Ovary (tissue), 9 donors: ENCODE measurements around the gene SORBS1. TPM values are rescaled to one million over a fixed set of nuclear protein-coding genes. Genes with fewer than 3 reads are reported as not detected.

Experiments used
- DNase-seq, 5 donors: peaks; one replicate each; pipeline ENCODE4 v3.0.0-alpha.2; 2019 to 2020
- H3K27ac ChIP-seq, 2 donors: fragments of 200-600 bp; one replicate each; pipeline versions ENCODE4 v1.5.1 to v1.8.0; 2019 to 2022
- H3K27me3 ChIP-seq: fragments of 200-600 bp; one replicate; pipeline ENCODE4 v1.8.0; 2022
- H3K36me3 ChIP-seq: fragments of 200-600 bp; sonication (generic); one replicate; pipeline ENCODE4 v1.5.1; 2019
- H3K4me1 ChIP-seq: one replicate; pipeline ENCODE4 v1.8.1; 2013; ENCODE audit warnings: mild to moderate bottlenecking, moderate library complexity; ENCODE audit not compliant: insufficient read depth
- H3K4me3 ChIP-seq: fragments of 200-600 bp; sonication (generic); one replicate; pipeline ENCODE4 v1.5.1; 2017
- H3K9me3 ChIP-seq, 2 donors: fragments of 200-600 bp in 1 of 2; sonication (generic) in 1 of 2; one replicate each; pipeline versions ENCODE4 v1.5.1 to v1.8.1; 2013 to 2019; ENCODE audit warnings: mild to moderate bottlenecking in 1 of 2, moderate library complexity in 1 of 2
- CTCF ChIP-seq, 3 donors: fragments of 450-650 bp in 2 of 3; fragments of 200-600 bp in 1 of 3; IDR thresholded peaks; one replicate each; pipeline versions ENCODE4 v1.5.1 to v1.8.0; 2016 to 2022; ENCODE audit warnings: antibody characterized with exemption in 3 of 3, mild to moderate bottlenecking in 1 of 3
- EP300 ChIP-seq: sonication (generic); formaldehyde crosslinking; IDR thresholded peaks from one replicate; pipeline ENCODE4 v1.6.1; 2017; ENCODE audit warnings: antibody characterized with exemption
- POLR2A ChIP-seq: fragments of 450-650 bp; IDR thresholded peaks from one replicate; pipeline ENCODE4 v1.6.1; 2017; ENCODE audit warnings: antibody characterized with exemption, mild to moderate bottlenecking, moderate library complexity
- WGBS, 3 donors: extraction: QIAGEN DNeasy Blood & Tissue Kit in 1 of 3; methylation state at CpG; one replicate each; pipeline versions ENCODE4 v1.1.5 to v1.1.7; 2013 to 2017; 5-methylcytosine and 5-hydroxymethylcytosine counted together
- intact Hi-C, 4 donors: fragments of 100-400 bp; cut with DNase I; formaldehyde crosslinking; loops; one replicate each; pipeline versions ENCODE4 v1.11.0 to v1.15.1; 2022 to 2023
- polyA plus RNA-seq, 2 donors: library from polyadenylated mRNA; stranded (reverse); fragments of 200-250 nt in 1 of 2; fragments of 350-450 nt in 1 of 2; fragmentation: Illumina TruSeq in 1 of 2; extraction: RNeasy Lipid Tissue Mini Kit (QIAGEN cat#74804) in 1 of 2; gene quantifications; one replicate each; pipeline ENCODE4 v1.2.3, GENCODE V29; 2013 to 2014
- total RNA-seq, 7 donors: library from RNA; depleted of rRNA in 2 of 7; stranded (reverse); fragments of >200 nt in 2 of 7; fragmentation: NEBNext Ultra II Directional in 3 of 7; extraction: Animal tissue kit (Norgen Biotek cat#: 25700) in 3 of 7; gene quantifications; one replicate each; pipeline versions ENCODE4 v1.1.0 to v1.2.4, GENCODE V29; 2016 to 2023
- donor health status: DM: no; HTN: no; CAD: no; lungs with moderate emphysema.
- donor health status: DM: no; HTN: no; CAD: no.
- donor health status: Bipolar disorder and iron deficiency.
- donor health status: DM: yes; HTN: yes; CAD: no.
- donor health status: DM: no; HTN: no; CAD: no.
- donor health status: DM: yes; HTN: yes; CAD: no.

The SORBS1 gene
- total and polyA plus RNA-seq, 9 donors: 10.7 to 156 (median 20.0) TPM

DNA sequence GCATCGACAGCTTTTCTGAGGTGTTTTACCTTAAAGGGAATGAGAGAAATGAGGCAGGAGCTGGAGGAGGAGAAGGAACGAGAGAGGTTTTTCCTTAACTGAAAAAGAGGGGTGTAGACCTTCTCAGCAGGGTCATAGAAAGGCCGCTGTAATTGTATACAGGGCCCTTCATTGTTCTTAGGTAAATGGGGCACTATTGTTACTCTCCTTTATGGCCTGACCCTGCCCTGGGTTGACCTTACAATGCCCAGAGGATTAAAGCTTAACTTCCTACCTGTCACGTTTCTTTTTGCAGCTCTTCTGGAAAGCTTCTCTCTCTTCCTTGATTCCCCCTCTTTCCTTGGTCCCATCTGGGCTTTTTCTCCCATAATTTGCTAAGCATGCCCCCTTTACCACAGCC lies 256.7 kb downstream of the SORBS1 start:
- WGBS, 3 donors: 88 to 93% (median 93%) methylated on average over 4 of the region's 4 CpGs

DNA sequence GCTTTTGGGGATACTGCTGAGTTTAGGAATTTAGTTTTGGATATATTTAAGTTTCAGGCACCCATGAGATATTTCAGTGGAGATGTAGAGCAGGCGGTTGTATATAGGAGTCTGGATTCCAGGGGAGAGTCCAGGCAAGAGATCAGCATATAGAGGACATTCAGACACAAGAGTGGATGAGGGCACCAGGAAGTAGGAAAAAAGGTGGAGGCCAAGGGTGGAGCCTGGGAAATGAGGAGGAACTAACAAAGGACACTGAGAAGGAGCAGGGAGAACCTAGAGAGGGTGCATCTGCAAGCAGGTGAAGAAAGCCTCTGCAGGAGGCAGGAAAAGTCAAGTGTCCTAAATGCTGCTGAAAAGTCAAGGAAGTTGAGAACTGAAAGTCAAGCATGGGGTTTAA lies 257.2 kb downstream of the SORBS1 start:
- Histone ChIP-seq H3K4me3 (no peak overlapping the region), H3K27me3 (no peaks in the 10 kb centered on the region), H3K27ac (no peak overlapping the region), H3K4me1 (no peaks in the 10 kb centered on the region), H3K9me3 (no peaks in the 10 kb centered on the region), H3K36me3 (no peaks in the 10 kb centered on the region)
- 86 to 97% (median 90%) methylated on average over 1 of the region's 1 CpG for WGBS, 3 donors
- TF ChIP-seq EP300 (no peak), CTCF (IDR thresholded peaks at IDR 0.05) (no peak), POLR2A (no peak)
- no peak for DNase-seq
- intact Hi-C loops: no loop called here

More for the DNA sequence above, 256.7 kb downstream of the SORBS1 start:
- TF ChIP-seq POLR2A: no peak
- TF ChIP-seq CTCF (IDR thresholded peaks at IDR 0.05): no peak
- no peak for TF ChIP-seq EP300
- no peaks in the 10 kb centered on the region for H3K27me3 ChIP-seq
- H3K27ac ChIP-seq: no peak overlapping the region
- DNase-seq: no peak
- H3K36me3 ChIP-seq: no peaks in the 10 kb centered on the region
- intact Hi-C loops: no loop called here
- no peak overlapping the region for H3K4me3 ChIP-seq
- H3K4me1 ChIP-seq: no peaks in the 10 kb centered on the region
- no peaks in the 10 kb centered on the region for H3K9me3 ChIP-seq

DNA sequence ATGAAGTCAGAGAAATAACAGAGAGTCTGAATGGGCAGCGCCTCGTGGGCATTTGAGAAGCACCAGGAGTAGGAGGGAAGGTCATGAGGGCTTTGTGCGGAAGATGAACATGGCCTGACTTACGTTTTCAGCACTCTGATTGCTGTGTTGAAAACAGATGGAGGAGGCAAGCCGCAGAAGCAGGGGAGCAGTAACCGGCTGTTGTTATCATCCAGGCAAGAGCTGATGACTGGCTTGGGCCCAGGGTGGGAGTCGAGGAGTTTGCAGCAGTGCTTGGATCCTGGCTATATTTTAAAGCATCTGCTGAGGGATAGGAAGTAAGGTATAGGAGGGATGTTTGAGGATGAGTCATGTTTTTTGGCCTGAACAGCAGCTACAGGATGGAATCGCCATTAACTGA lies 257.6 kb downstream of the SORBS1 start:
- WGBS, 3 donors: 15 to 23% (median 21%) methylated on average over 8 of the region's 8 CpGs
- Histone ChIP-seq H3K9me3 (no peaks in the 10 kb centered on the region), H3K36me3 (no peaks in the 10 kb centered on the region), H3K27ac (no peak overlapping the region), H3K4me3 (no peak overlapping the region), H3K27me3 (no peaks in the 10 kb centered on the region), H3K4me1 (no peaks in the 10 kb centered on the region)
- TF ChIP-seq POLR2A (no peak), EP300 (no peak), CTCF (IDR thresholded peaks at IDR 0.05) (no peak)
- DNase-seq: no peak
- intact Hi-C loops: no loop called here

GRCh38 chr10:95300022-95300539 lies 261.1 kb downstream of the SORBS1 start:
- H3K4me1 ChIP-seq: no peaks in the 10 kb centered on the region
- intact Hi-C loops: no loop called here
- H3K27me3 ChIP-seq: no peaks in the 10 kb centered on the region
- no peaks in the 10 kb centered on the region for H3K36me3 ChIP-seq
- no peak overlapping the region for H3K27ac ChIP-seq
- no peak for DNase-seq
- H3K9me3 ChIP-seq: no peaks in the 10 kb centered on the region
- 82 to 86% (median 86%) methylated on average over 3 of the region's 3 CpGs for WGBS, 3 donors
- H3K4me3 ChIP-seq: no peak overlapping the region
- no peak for TF ChIP-seq EP300
- TF ChIP-seq POLR2A: no peak
- TF ChIP-seq CTCF (IDR thresholded peaks at IDR 0.05): no peak
